A549 (cell line): ENCODE measurements around the gene MALAT1. TPM values are rescaled to one million over a fixed set of nuclear protein-coding genes. Genes with fewer than 3 reads are reported as not detected.
A peak's percentile ranks its signal among the peaks of the same experiment; 100 is the strongest.

Source experiments
- ATAC-seq, 2 experiments: fragments of 200-7000 bp in 1 of 2; fragments of >200 bp in 1 of 2; cut with Nextera tagmentation in 1 of 2; cut with Tn5 transposase in 1 of 2; 3 replicates each; pipeline versions ENCODE4 v1.8.0 to v1.9.1; 2018 to 2020; ENCODE audit warnings: mild to moderate bottlenecking in 1 of 2, moderate library complexity in 1 of 2
- CTCF ChIA-PET: fragments of 300-600 bp; sonication (Branson Sonifier 250); formaldehyde crosslinking; extraction: SDS; loops from one replicate; lab custom pipeline; 2021; ENCODE audit warnings: antibody characterized with exemption, inconsistent platforms; lab: Yijun Ruan, JAX
- POLR2A ChIA-PET: fragments of 350-600 bp; formaldehyde crosslinking; extraction: SDS; loops from one replicate; lab custom pipeline; 2021; ENCODE audit warnings: antibody characterized with exemption, inconsistent platforms; lab: Yijun Ruan, JAX
- DNase-seq, 2 experiments: peaks; one replicate each; pipeline versions ENCODE4 v3.0.0 to v3.0.0-alpha.2; 2011 to 2016; ENCODE audit warnings: low read depth in 1 of 2, low spot score in 1 of 2
- FAIRE-seq: peaks from 2 replicates; lab custom pipeline; 2011; peaks lifted over from hg19 to GRCh38; lab: Jason Lieb, UNC
- H3K27ac ChIP-seq, 2 experiments: fragments of >200 bp; sonication (Bioruptor Twin); formaldehyde crosslinking; 3 replicates each; pipeline ENCODE4 v1.5.1; 2016 to 2017
- H3K4me1 ChIP-seq: fragments of >200 bp; sonication (Bioruptor Twin); formaldehyde crosslinking; 3 replicates; pipeline ENCODE4 v1.6.1; 2016
- H3K4me2 ChIP-seq: fragments of >200 bp; sonication (Bioruptor Twin); formaldehyde crosslinking; 3 replicates; pipeline ENCODE4 v1.6.1; 2016
- H3K4me3 ChIP-seq: fragments of >200 bp; sonication (Bioruptor Twin); formaldehyde crosslinking; 3 replicates; pipeline ENCODE4 v1.5.1; 2016
- H3K9me3 ChIP-seq: fragments of >200 bp; sonication (Bioruptor Twin); formaldehyde crosslinking; 3 replicates; pipeline ENCODE4 v1.6.1; 2016
- BCL3 ChIP-seq: fragments of >200 bp; sonication (Bioruptor Twin); formaldehyde crosslinking; IDR thresholded peaks from 3 replicates; pipeline ENCODE4 v1.6.1; 2016
- CBX2 ChIP-seq: fragments of 200-600 bp; sonication (generic); IDR thresholded peaks from 2 replicates; pipeline ENCODE4 v1.6.1; 2016; ENCODE audit warnings: low read depth, mild to moderate bottlenecking, borderline replicate concordance
- CHD4 ChIP-seq: fragments of 200-600 bp; sonication (generic); IDR thresholded peaks from 2 replicates; pipeline ENCODE4 v1.6.1; 2016; ENCODE audit warnings: antibody characterized with exemption, mild to moderate bottlenecking, borderline replicate concordance
- E2F6 ChIP-seq: IDR thresholded peaks from 2 replicates; pipeline ENCODE4 v1.6.1; 2012; ENCODE audit warnings: low read depth, borderline replicate concordance
- EP300 ChIP-seq, 2 experiments: fragments of >200 bp; sonication (Bioruptor Twin); formaldehyde crosslinking; IDR thresholded peaks; 2 replicates in 1 of 2; 3 replicates in 1 of 2; pipeline ENCODE4 v1.6.1; 2016 to 2017
- ESRRA ChIP-seq: fragments of 150-350 bp; IDR thresholded peaks from 2 replicates; pipeline ENCODE4 v1.6.1; 2014; ENCODE audit warnings: mild to moderate bottlenecking, low read length, borderline replicate concordance
- FOSB ChIP-seq: fragments of 250-450 bp; sonication (Bioruptor Pico); IDR thresholded peaks from 2 replicates; pipeline ENCODE4 v1.5.0; 2020; ENCODE audit warnings: mild to moderate bottlenecking, moderate library complexity
- FOSL2 ChIP-seq, 2 experiments: fragments of 450-650 bp in 1 of 2; fragments of >200 bp in 1 of 2; sonication (Bioruptor Twin) in 1 of 2; formaldehyde crosslinking; IDR thresholded peaks; 2 replicates each; pipeline versions ENCODE4 v1.5.0 to v1.6.1; 2016 to 2020; ENCODE audit warnings: mild to moderate bottlenecking in 1 of 2, moderate library complexity in 1 of 2
- FOXS1 ChIP-seq: fragments of 250-450 bp; sonication (Bioruptor Pico); IDR thresholded peaks from 2 replicates; pipeline ENCODE4 v1.5.0; 2020; ENCODE audit warnings: mild to moderate bottlenecking, moderate library complexity
- GATA3 ChIP-seq: IDR thresholded peaks from 2 replicates; pipeline ENCODE4 v1.6.1; 2012; ENCODE audit warnings: borderline replicate concordance
- HDAC2 ChIP-seq: fragments of 200-600 bp; sonication (generic); IDR thresholded peaks from 2 replicates; pipeline ENCODE4 v1.6.1; 2016
- HEYL ChIP-seq: fragments of 250-450 bp; sonication (Bioruptor Pico); IDR thresholded peaks from 2 replicates; pipeline ENCODE4 v1.8.0; 2021; ENCODE audit warnings: mild to moderate bottlenecking, moderate library complexity
- HMGXB4 ChIP-seq: fragments of 250-450 bp; sonication (Bioruptor Pico); IDR thresholded peaks from 2 replicates; pipeline ENCODE4 v1.5.0; 2021; ENCODE audit warnings: mild to moderate bottlenecking, moderate library complexity, borderline replicate concordance
- HOXA7 ChIP-seq: fragments of 250-450 bp; sonication (Bioruptor Pico); IDR thresholded peaks from 2 replicates; pipeline ENCODE4 v1.5.0; 2020; ENCODE audit warnings: mild to moderate bottlenecking, moderate library complexity
- HOXB13 ChIP-seq: fragments of 250-450 bp; sonication (Bioruptor Pico); IDR thresholded peaks from 2 replicates; pipeline ENCODE4 v1.5.0; 2020; ENCODE audit warnings: low read depth, mild to moderate bottlenecking, moderate library complexity
- HOXB5 ChIP-seq: fragments of 250-450 bp; sonication (Bioruptor Pico); IDR thresholded peaks from 2 replicates; pipeline ENCODE4 v1.5.0; 2020; ENCODE audit warnings: mild to moderate bottlenecking, moderate library complexity
- JUN ChIP-seq, 2 experiments: fragments of >200 bp; sonication (Bioruptor Twin); formaldehyde crosslinking; IDR thresholded peaks; 2 replicates in 1 of 2; 3 replicates in 1 of 2; pipeline ENCODE4 v1.6.1; 2016 to 2017
- JUNB ChIP-seq: fragments of >200 bp; sonication (Bioruptor Twin); formaldehyde crosslinking; IDR thresholded peaks from 2 replicates; pipeline ENCODE4 v1.6.1; 2016
- KDM5A ChIP-seq: fragments of 200-600 bp; sonication (generic); IDR thresholded peaks from 2 replicates; pipeline ENCODE4 v1.6.1; 2016; ENCODE audit warnings: antibody characterized with exemption, mild to moderate bottlenecking
- MAFK ChIP-seq: fragments of 450-650 bp; IDR thresholded peaks from 2 replicates; pipeline ENCODE4 v1.6.1; 2014; ENCODE audit not compliant: partially characterized antibody
- MAZ ChIP-seq: fragments of 150-350 bp; IDR thresholded peaks from 2 replicates; pipeline ENCODE4 v1.6.1; 2014; ENCODE audit warnings: antibody characterized with exemption, low read depth, low read length, borderline replicate concordance
- MYC ChIP-seq: IDR thresholded peaks from 2 replicates; pipeline ENCODE4 v1.6.1; 2012; ENCODE audit warnings: mild to moderate bottlenecking, inconsistent platforms, low read length, improper control_type of control experiment, borderline replicate concordance
- NFE2L2 ChIP-seq: fragments of 150-350 bp; conservative IDR thresholded peaks from 2 replicates; pipeline ENCODE4 v1.6.1; 2014; ENCODE audit warnings: low read length
- NR3C1 ChIP-seq: fragments of >200 bp; sonication (Bioruptor Twin); formaldehyde crosslinking; IDR thresholded peaks from 3 replicates; pipeline ENCODE4 v1.6.1; 2017
- PBX3 ChIP-seq: IDR thresholded peaks from 2 replicates; pipeline ENCODE4 v1.6.1; 2012
- POLR2A ChIP-seq: IDR thresholded peaks from 2 replicates; pipeline ENCODE4 v1.6.1; 2012; ENCODE audit warnings: mild to moderate bottlenecking, low read length
- RCOR1 ChIP-seq: fragments of 150-350 bp; IDR thresholded peaks from 2 replicates; pipeline ENCODE4 v1.6.1; 2014; ENCODE audit warnings: antibody characterized with exemption, low read length, low read depth
- RNF2 ChIP-seq: fragments of 200-600 bp; sonication (generic); IDR thresholded peaks from 2 replicates; pipeline ENCODE4 v1.6.1; 2016; ENCODE audit warnings: low read depth, mild to moderate bottlenecking, antibody characterized with exemption, moderate library complexity, borderline replicate concordance
- TFCP2L1 ChIP-seq: fragments of 250-450 bp; sonication (Bioruptor Pico); IDR thresholded peaks from 2 replicates; pipeline ENCODE4 v1.5.0; 2021; ENCODE audit warnings: mild to moderate bottlenecking
- TP53 ChIP-seq: fragments of 250-450 bp; sonication (Bioruptor Pico); IDR thresholded peaks from 2 replicates; pipeline ENCODE4 v1.5.0; 2021; ENCODE audit warnings: mild to moderate bottlenecking, moderate library complexity
- ZC3H11A ChIP-seq: fragments of 450-650 bp; IDR thresholded peaks from 2 replicates; pipeline ENCODE4 v1.6.1; 2014; ENCODE audit warnings: antibody characterized with exemption, mild to moderate bottlenecking
- ZFP36 ChIP-seq: fragments of 450-650 bp; IDR thresholded peaks from 2 replicates; pipeline ENCODE4 v1.6.1; 2014; ENCODE audit warnings: borderline replicate concordance; ENCODE audit not compliant: partially characterized antibody
- ZSCAN20 ChIP-seq: fragments of 250-450 bp; sonication (Bioruptor Pico); IDR thresholded peaks from 2 replicates; pipeline ENCODE4 v1.8.0; 2022; ENCODE audit warnings: mild to moderate bottlenecking, moderate library complexity
- WGBS: methylation state at CpG from one replicate; pipeline ENCODE4 v1.1.6; 2017; ENCODE audit errors: missing lambda C conversion rate; 5-methylcytosine and 5-hydroxymethylcytosine counted together
- polyA plus RNA-seq, 4 experiments: library from polyadenylated mRNA; depleted of rRNA in 3 of 4; stranded (reverse); fragments of >200 nt; fragmentation: RNase III in 1 of 4; extraction: RNeasy Plus Mini Kit Qiagen cat#74134 plus additional on column Dnase treatment in 1 of 4; gene quantifications; 2 replicates in 3 of 4; 3 replicates in 1 of 4; pipeline ENCODE4 v1.2.3, GENCODE V29; 2011 to 2017

MALAT1 gene
- polyA plus RNA-seq, 2 of the 4 experiments (the other 2 are of a cell fraction): 188 to 1,041 TPM

- peak; percentile 44 to 85; a peak in 3 of 5 replicates for TF ChIP-seq EP300 (IDR thresholded peaks at IDR 0.05)
- TF ChIP-seq KDM5A: no peak
- 0 out of 2 replicates have a peak, but pooled peaks have one; percentile 70 for TF ChIP-seq HOXB5
- TF ChIP-seq MAZ: no peak
- TF ChIP-seq MYC: 0 out of 2 replicates have a peak, but pooled peaks have one; percentile 17
- TF ChIP-seq NFE2L2: no peak
- TF ChIP-seq HMGXB4 (CRISPR knock-in tag): no peak
- TF ChIP-seq, all 56 proteins: peak for 26
These were observed 1.5 kb upstream of the MALAT1 start (continued) for GRCh38 chr11:65497141-65498041.

GRCh38 chr11:65498042-65498726, 661 bp upstream of the MALAT1 start:
- H3K27ac ChIP-seq: peak overlapping the region; percentile 98 to 100
- H3K4me1 ChIP-seq: peaks cover 45% of the 10 kb centered on the region
- ATAC-seq: peak; percentile 12 to 15; a peak in 1 of 6 replicates
- peak overlapping the region; percentile 90 for H3K4me3 ChIP-seq
- peak in 1 of 2 experiments; percentile 82 for DNase-seq
- FAIRE-seq: no peak
- H3K4me2 ChIP-seq: peak overlapping the region; percentile 98
- H3K9me3 ChIP-seq: no peaks in the 10 kb centered on the region
- ChIA-PET POLR2A (interaction anchor here (0.8 to 26.7 kb wide), 16 partner anchors 8 to 165 kb away, joined by 3 to 1006 read pairs (median 6); partner anchors contain the start of genes DPF2, NEAT1 and SCYL1), CTCF (interaction anchor here (0.9 to 30.0 kb wide), 15 partner anchors 8 to 183 kb away, joined by 3 to 947 read pairs (median 5); no protein-coding TSS in a partner anchor)
- WGBS: 2% methylated on average over 24 of the region's 24 CpGs
- TF ChIP-seq JUN (IDR thresholded peaks at IDR 0.05): no peak
- no peak for TF ChIP-seq FOSL2 (IDR thresholded peaks at IDR 0.05)
- TF ChIP-seq FOSL2 (CRISPR knock-in tag; IDR thresholded peaks at IDR 0.05): 0 out of 2 replicates have a peak, but pooled peaks have one; percentile 2
- no peak for TF ChIP-seq ESRRA
- TF ChIP-seq GATA3: no peak
- TF ChIP-seq FOSB (CRISPR knock-in tag): peak; percentile 44; the same call in 1 of the 2 replicates
- TF ChIP-seq HEYL: no peak
- no peak for TF ChIP-seq CHD4
- TF ChIP-seq E2F6: no peak; the same call in 1 of the 2 replicates
- TF ChIP-seq CBX2: no peak
- TF ChIP-seq HDAC2: no peak
- TF ChIP-seq NR3C1: no peak
- TF ChIP-seq HOXB13 (CRISPR knock-in tag): no peak
- no peak for TF ChIP-seq ZSCAN20 (CRISPR knock-in tag)
- no peak for TF ChIP-seq RNF2
- no peak for TF ChIP-seq KDM5A
- peak; percentile 52; the same call in 1 of the 2 replicates for TF ChIP-seq HOXA7
- no peak for TF ChIP-seq ZC3H11A
- TF ChIP-seq MAFK: no peak
- peak; percentile 55; the same call in 1 of the 2 replicates for TF ChIP-seq TFCP2L1 (CRISPR knock-in tag)
- TF ChIP-seq RCOR1: 0 out of 2 replicates have a peak, but pooled peaks have one; percentile 9
- no peak for TF ChIP-seq JUNB
- TF ChIP-seq TP53 (CRISPR knock-in tag): peak; percentile 61; the same call in 1 of the 2 replicates
- no peak for TF ChIP-seq EP300 (IDR thresholded peaks at IDR 0.05)
- TF ChIP-seq FOXS1 (CRISPR knock-in tag): no peak
- no peak for TF ChIP-seq BCL3
- no peak for TF ChIP-seq ZFP36
- peak; percentile 40 for TF ChIP-seq POLR2A
- TF ChIP-seq PBX3: no peak
